Measurements from ENCODE around the gene DGKB. TPM values are rescaled to one million over a fixed set of nuclear protein-coding genes. Genes with fewer than 3 reads are reported as not detected.
A peak's percentile ranks its signal among the peaks of the same experiment; 100 is the strongest.

The DGKB gene
- polyA plus RNA-seq, 1 donor = 0.53 TPM

- no peak for DNase-seq (ENCODE audit: low read depth)
Observed at GRCh38 chr7:14821757-14822480, 80.6 kb downstream of the DGKB start.

DNA sequence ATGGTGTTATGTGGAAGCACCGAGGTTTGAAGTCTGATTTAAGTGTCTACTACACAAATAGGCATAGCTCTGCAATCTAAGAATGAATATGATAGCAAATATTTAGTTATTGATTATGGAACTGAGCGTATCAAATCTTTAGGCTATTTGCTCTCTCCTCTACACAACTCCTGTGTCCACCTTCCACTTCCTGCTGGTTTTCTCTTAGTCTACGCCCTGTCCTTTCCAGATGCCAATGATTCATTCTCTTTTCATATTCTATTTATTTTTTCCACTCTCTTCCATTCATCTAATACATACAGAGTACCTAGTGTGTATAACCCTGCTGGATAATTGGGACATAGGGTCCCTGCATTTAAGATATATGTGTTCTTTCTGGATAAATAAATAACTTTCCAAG is 83.7 kb downstream of the DGKB start:
- DNase-seq (ENCODE audit: low read depth) = no peak

GRCh38 chr7:14817829-14818614 is 84.5 kb downstream of the DGKB start:
- no peak for DNase-seq (ENCODE audit: low read depth)

- no peak for DNase-seq (ENCODE audit: low read depth)
Observed at GRCh38 chr7:14807507-14807906, 95.0 kb downstream of the DGKB start.

DNA sequence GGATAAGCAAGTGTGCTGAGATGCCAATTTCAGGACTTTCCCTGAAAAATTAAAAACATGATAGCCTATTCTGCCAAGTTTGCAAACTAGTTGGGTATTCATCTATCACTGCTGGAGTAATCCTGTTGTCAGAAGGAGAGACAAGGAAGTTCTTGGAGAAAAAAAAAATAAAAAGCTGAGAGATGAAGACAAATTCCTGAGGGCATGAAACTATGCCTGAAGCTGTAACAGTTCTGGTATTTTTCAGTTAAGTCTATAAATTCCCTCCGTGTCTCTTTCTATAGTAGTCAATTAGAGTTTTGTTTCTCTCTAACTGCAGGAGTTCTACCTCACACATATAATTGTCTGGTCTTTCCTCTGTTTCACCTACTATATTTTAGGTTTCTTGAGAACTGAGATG is 95.7 kb downstream of the DGKB start:
- DNase-seq (ENCODE audit: low read depth) = no peak

GRCh38 chr7:14805105-14805719 is 97.3 kb downstream of the DGKB start:
- no peak for DNase-seq (ENCODE audit: low read depth)

DNA sequence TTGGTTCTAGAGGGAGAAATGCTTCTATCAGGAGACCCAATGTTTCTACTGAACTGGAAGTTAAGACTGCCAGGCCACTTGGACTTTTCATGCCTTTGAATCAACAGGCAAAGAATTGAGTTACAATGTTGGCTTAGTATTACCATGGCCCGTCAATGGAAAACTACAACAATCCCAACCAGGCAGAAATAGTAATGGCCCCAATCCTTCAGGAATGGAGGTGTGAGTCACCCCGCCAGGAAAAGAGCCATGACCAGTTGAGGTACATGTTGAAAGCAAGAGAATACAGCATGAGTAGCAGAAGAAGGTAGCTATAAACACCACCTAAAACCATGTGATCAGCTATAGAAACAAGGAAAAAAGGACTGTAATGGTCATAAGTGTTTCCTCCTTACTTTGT is 101.9 kb downstream of the DGKB start:
- no peak for DNase-seq (ENCODE audit: low read depth)

DNA sequence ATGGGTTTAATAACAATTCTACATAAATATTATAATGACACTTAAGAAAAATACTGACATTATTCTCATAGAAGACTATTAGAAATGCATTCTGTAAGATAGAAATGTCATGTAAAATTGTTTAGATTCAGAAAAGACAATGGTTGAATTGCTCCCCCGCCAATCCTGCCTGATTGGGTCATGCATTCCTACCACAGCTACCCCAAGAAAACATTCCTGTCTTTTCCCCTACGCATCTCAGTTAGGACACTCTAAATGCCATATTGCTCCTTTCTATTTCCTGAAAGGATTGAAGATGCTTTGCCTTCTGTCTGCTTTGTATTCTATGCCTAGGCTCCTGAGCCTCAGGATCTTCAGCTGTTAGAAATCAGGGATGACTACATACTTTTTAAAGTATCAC is 109.4 kb downstream of the DGKB start:
- DNase-seq (ENCODE audit: low read depth) = no peak

DNA sequence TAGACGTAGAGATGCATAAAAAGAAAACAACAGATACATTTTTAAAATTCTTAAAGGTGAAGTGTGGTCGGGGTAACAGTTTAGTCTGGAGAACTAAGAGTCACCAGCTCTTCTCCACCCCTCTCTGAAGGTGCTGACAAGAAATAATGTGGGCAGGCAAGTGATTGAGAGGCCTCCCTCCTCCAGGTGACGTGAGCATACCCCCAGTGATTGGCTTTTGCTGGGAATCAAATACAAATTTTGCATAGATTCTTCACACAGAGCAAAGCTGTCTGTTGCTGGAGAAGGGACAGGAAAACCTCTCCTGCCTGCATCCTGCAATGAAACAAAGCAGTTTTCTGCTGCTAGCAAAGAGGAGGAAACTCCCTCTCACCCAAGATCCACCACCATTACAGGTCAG is 115.0 kb downstream of the DGKB start:
- no peak for DNase-seq (ENCODE audit: low read depth)

GRCh38 chr7:14786314-14786895 is 116.1 kb downstream of the DGKB start:
- DNase-seq (ENCODE audit: low read depth) = no peak

- no peak for DNase-seq (ENCODE audit: low read depth)
Observed at GRCh38 chr7:14777806-14778205, 124.7 kb downstream of the DGKB start.

DNA sequence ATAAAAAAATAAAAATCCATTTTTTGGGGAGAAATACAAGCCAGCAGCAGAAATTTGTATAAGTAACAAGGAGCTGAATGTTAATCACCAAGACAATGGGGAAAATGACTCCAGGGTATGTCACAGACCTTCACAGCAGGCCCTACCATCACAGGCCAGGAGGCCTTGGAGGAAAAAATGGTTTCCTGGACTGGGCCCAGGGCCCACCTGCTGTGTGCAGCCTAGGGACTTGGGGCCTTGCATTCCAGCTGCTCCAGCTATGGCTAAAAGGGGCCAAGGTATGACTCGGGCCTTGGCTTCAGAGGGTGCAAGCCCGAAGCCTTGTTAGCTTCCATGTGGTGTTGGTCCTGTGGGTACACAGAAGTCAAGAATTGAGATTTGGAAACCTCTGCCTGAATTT is 126.3 kb downstream of the DGKB start:
- DNase-seq (ENCODE audit: low read depth) = no peak

- DNase-seq (ENCODE audit: low read depth) = no peak
Observed at GRCh38 chr7:14773729-14774271, 128.8 kb downstream of the DGKB start.

DNA sequence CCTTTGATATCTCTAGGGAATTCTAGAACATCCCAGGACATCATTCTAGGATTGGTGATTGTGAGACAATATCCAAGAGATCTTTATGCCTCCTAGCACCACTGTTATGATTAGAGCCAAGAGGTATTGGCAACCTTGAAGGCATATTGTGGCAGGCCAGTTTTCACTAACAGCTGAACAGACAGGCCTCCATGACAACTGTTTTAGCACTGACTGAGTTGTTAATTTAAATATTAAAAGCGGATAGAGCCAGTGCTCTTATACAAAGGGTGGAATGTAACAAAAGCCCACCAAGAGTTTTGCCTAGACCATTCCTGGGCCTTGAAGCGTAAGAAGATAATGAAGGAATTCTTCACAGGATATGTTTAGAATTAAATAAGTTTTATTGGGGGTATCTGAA is 131.9 kb downstream of the DGKB start:
- DNase-seq (ENCODE audit: low read depth) = no peak

DNA sequence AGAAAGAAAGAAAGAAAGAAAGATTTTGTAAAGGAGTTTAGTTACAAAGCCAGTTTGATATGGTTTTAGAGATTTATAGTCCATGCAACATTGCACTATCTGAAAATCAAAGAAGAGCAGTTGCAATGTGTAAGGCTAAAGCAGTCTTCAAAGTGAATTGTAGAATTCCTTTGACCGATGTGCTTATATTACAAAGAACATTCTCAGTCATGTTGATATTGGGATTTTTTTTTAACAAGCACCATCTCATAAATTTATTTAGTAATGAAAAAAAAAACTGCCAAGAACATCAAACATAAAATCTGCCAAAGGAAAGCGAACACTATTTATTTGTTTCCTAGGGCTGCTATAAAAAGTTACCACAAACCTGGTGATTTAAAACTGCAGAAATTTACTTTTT is 133.3 kb downstream of the DGKB start:
- DNase-seq (ENCODE audit: low read depth) = no peak

DNA sequence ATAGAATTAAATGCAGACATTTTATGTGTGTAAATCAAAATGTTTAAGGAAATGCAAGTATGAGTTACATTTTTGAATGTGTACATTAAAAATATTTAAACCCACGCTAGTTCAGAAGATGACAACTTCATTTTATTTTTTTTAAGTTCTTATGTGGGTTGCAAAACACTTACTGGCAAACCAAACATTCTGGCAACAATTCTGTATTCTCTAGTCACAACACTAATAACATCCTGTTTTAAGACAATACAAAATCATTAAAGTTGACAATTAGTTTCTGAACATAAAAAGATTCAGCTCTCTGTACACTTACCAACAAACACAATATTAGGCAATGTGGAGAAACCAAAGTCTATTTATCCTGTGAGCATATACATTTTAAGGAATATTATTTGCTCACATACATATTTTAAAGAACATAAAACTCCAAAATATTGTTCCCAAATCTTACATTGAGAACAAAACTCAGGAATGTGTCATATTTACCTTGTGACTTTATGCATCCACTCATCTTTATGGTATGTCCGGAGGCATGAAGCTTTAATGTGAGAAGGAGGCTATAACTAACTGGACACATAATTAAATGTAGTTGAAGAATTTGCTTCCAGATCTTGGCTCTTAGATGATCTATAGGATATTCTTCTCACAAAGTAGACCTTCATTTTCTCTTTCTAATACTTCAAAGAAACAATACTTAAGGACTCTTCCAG is 134.7 kb downstream of the DGKB start:
- DNase-seq (ENCODE audit: low read depth) = no peak

- no peak for DNase-seq (ENCODE audit: low read depth)
Observed at GRCh38 chr7:14766747-14767146, 135.8 kb downstream of the DGKB start.

- no peak for DNase-seq (ENCODE audit: low read depth)
Observed at GRCh38 chr7:14765731-14766130, 136.8 kb downstream of the DGKB start.

- DNase-seq (ENCODE audit: low read depth) = peak; percentile 47
Observed at GRCh38 chr7:14762561-14762960, 140.0 kb downstream of the DGKB start.

DNA sequence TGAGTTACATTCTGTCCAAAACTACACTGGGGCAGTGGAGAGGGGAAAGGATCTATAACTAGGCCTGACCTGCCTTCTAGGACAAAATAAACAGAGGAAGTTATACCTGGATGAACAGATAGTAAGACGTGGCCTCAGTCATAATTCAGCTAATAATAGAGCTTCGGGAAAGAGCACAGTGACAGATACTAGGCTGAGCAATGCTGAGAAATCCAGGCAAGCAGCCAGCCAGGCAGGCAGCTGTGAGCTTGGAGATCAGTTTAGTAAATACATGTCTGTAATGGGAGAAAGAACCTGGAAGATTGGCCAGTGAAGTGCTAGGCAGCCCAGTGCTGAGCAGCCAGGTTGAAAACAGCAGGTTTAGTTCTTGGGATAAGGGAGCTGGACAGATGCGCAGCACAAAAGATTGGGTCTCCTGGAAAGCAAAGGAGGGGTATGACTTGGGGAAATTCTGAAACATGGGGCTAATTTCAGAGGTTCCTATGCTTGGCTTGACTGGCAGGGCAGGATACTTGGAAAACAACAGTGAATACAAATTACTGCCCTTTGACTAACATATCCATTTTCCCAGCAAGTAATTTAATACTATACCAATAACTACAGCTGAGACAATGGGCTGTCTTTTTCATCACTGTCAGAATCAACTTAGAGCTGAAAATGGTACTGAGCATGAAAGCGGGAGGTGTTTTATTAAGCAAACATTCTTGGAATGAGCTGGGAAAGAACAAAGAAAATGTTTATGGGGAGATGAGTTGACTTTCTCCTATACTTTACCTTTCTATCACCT is 140.8 kb downstream of the DGKB start:
- peak; percentile 89 for DNase-seq (ENCODE audit: low read depth)

All from forelimb muscle (tissue), 1 donor.